Measurements from ENCODE around the gene ZNF358.

Gene ZNF358

DNA sequence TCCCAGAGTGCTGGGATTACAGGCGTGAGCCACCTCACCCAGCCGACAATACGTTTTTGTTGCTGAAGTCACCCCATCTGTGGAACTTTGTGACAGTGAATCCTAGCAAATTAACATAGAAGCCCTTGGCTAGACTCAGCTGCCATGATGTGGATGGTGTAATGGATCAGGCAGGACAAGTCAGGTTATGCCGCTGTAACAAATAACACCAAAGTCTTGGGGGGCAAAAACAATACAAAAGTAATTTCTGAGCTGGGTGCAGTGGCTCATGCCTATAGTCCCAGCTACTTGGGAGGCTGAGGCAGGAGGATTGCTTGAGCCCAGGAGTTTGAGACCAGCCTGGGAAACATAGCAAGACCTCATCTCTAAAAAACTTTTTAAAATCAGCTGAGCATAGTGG is 49.0 kb downstream of the ZNF358 start:
- DNase-seq, result no peak

- no peak for DNase-seq
Observed at GRCh38 chr19:7565332-7565731, 49.4 kb downstream of the ZNF358 start.
